GM21786 (cell line): ENCODE measurements around the gene LSAMP.
"Not testable (repeated sequence)": the region's sequence is repeated elsewhere in the genome, so short reads cannot be mapped to it uniquely, and the experiment has no call there.

Experiments used
- ATAC-seq: cut with Tn5 transposase; IDR thresholded peaks from one replicate; pipeline ENCODE4 v1.9.1; 2021; ENCODE audit not compliant: unreplicated experiment

Gene LSAMP

GRCh38 chr3:115819785-115820384, 625.4 kb downstream of the LSAMP start:
- peak; percentile 93 for ATAC-seq

GRCh38 chr3:115814778-115815380, 630.4 kb downstream of the LSAMP start:
- no peak for ATAC-seq

DNA sequence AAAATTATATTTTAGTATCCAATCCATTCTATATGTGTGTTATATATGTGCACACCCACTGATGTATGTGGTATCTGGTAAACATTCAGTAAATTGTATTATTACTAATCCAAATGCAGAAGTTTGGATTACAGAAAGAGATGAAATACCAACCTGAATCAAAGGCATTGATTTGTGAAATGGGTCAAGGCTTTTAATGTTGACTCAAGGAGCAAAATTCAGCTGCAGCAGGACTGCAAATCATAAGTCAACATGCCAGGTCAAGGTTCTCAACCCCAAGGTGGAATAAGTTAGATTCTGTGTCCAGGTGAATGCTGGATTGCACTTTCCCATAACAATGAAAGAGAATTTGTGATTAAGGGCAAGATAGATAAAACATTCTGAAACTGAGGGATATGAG, 631.3 kb downstream of the LSAMP start:
- no peak for ATAC-seq

GRCh38 chr3:115808816-115809215, 636.5 kb downstream of the LSAMP start:
- ATAC-seq = no peak

DNA sequence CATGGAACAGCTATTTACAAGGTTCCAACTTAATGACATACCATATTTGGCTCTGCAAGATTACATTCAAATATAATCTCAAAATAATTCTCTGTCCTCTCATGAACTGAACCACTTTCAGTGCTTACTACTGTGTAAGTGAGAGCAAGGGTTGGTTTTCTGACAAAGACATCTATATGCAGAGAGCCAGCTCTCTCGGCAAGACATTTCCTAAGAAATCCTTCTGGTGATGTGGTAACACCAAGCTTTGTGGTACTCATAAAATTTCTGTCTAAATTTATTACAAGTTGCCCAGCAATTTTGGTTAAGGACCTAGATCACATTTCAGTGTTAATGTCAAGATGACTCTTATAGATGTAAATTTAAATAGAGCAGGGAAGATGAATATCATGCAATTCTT, 637.0 kb downstream of the LSAMP start:
- ATAC-seq = no peak

GRCh38 chr3:115806501-115806900, 638.8 kb downstream of the LSAMP start:
- ATAC-seq = no peak

GRCh38 chr3:115805520-115805919, 639.8 kb downstream of the LSAMP start:
- no peak for ATAC-seq

DNA sequence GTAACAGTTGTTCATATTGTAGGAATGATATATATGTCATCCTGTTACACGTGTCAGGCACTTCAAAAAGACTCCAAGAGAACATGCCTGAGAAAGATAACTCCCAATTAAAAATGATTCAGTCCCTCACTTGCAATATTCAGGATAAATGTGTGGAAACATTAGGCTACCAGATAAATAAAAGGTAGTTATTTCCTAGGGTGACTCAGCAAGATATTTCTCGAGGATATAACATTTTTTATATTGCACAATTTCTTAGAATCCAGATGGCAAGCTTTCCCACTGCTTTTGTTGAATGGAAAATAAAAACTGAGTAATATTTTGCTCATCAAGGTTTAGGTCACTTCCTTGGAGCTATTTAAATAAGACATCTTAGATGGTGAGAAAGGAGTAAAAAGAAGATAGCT, 640.6 kb downstream of the LSAMP start:
- ATAC-seq = no peak

- no peak for ATAC-seq
These were observed 641.1 kb downstream of the LSAMP start for GRCh38 chr3:115804200-115804599.

DNA sequence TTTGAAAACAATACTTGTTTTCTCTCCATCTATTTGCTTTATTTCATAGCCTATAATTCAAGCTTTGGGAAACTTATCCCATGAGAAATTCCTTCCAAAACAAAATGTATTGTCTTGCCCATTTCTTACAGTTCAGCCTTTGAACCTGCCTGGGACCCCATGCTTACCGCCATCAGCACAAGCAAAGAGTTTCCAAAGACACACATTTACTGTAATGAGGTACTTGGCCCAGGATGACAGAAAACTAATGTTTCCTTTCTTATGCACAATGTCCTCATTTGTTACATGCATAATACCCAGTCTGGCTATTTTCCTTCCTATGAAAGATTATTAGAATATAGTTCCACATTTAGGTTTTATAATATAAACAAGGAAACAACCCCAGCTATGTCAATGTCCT, 641.6 kb downstream of the LSAMP start:
- ATAC-seq = no peak

DNA sequence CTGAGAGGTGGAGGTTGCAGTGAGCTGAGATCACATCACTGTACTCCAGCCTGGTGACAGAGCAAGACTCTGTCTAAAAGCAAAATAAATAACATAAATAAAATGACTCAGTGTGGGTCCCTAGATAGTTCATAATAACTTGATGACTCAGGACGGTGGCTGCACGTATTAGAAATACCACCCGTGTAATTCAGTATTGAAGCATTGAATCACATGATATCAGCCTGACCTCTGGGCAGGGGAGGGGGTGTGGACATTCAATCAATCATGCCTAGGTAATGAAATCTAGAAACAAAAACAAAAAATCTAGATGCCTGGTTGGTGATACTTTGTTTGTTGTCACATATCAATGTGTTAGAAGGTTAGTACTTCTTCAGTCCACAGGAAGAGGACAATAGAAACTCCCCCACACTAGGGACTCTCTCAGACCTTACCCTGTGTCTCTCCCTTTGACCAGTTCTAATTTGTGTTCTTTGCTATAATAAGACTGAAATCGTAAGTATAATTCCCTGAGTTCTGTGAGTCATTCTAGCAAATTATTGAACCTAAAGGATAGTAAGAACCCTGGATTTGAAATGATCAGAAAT, 644.7 kb downstream of the LSAMP start:
- no peak for ATAC-seq

DNA sequence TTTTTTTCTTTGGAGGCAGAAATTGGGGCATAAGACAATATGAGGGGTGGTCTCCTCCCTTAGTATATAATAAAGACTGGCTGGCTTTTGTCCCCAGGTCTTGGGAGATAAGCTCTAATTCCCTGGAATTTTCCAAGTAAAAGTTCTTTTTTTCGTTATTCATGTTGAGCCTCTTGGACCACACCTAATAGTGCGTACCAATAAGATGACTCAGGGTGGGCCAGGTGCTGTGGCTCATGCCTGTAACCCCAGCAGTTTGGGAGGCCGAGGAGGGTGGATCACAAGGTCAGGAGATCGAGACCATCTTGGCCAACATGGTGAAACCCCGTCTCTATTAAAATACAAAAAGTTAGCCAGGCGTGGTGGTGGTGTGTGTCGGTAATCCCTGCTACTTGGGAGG, 645.2 kb downstream of the LSAMP start:
- not testable (repeated sequence) for ATAC-seq

GRCh38 chr3:115792206-115792955, 652.9 kb downstream of the LSAMP start:
- ATAC-seq = peak; percentile 74

DNA sequence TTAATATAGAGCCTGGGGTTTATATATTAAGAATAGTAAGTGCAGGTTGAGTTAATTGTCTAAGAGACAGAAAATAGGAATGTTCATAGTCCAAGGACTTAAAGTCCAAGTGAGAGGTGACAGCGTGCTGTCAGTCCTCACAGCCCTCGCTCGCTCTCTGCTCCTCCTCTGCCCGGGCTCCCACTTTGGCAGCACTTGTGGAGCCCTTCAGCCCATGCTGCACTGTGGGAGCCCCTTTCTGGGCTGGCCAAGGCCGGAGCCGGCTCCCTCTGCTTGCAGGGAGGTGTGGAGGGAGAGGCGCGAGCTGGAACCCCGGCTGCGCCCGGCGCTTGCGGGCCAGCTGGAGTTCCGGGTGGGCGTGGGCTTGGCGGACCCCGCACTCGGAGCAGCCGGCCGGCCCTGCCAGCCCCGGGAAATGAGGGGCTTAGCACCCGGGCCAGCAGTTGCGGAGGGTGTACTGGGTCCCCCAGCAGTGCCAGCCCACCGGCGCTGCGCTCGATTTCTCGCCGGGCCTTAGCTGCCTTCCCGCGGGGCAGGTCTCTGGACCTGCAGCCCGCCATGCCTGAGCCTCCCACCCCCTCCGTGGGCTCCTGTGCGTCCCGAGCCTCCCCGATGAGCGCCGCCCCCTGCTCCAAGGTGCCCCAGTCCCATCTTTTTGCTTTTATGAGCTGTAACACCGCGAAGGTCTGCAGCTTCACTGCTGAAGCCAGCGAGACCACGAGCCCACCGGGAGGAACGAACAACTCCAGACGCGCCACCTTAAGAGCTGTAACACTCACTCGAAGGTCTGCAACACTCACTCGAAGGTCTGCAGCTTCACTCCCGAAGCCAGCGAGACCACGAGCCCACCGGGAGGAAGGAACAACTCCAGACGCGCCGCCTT, 653.8 kb downstream of the LSAMP start:
- not testable (repeated sequence) for ATAC-seq

DNA sequence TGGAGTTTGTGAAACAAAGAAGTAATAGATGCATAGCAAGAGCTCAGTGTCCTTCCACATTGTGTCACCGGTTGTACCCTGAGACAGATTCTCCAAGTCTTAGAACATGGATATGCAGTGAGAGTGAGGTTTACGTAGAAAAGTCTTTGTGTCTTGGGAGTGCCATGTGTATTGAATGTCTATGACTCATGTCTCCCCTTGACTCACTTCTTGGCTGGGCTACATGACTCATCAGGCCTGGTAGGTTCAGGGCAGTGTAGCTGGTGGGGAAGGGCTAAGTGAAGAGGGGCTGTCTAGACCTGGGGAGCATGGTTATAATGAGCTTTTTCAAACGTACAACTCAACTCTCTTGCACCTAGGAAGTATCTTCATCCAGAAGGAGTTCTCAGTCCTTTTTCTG, 654.5 kb downstream of the LSAMP start:
- peak; percentile 54 for ATAC-seq

GRCh38 chr3:115789481-115789880, 655.8 kb downstream of the LSAMP start:
- ATAC-seq = no peak

DNA sequence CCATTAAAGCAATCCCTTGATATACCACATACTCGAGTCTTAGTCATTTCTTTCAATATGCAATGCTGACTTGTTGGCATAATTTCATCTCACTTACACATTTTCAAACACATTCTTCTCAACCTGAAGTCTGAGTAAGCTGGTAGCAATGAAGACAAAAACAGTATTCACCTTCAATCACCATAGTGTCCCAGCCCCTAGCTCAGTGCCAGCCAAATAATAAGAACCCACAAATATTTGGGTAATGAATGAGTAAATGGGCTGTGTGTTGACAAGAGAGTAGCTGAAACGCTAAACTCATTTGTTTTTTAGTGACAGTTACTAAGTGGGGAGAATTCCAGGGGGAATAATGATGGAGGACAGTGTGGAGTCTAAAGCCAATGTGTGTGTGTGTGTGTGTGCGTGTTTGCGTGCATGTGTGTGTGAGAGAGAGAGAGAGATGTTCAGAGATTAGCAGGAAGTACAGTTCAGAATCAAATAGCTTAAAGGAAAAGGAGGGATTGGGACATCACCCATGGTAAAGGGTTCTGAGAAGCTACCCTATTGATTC, 656.3 kb downstream of the LSAMP start:
- ATAC-seq = no peak

DNA sequence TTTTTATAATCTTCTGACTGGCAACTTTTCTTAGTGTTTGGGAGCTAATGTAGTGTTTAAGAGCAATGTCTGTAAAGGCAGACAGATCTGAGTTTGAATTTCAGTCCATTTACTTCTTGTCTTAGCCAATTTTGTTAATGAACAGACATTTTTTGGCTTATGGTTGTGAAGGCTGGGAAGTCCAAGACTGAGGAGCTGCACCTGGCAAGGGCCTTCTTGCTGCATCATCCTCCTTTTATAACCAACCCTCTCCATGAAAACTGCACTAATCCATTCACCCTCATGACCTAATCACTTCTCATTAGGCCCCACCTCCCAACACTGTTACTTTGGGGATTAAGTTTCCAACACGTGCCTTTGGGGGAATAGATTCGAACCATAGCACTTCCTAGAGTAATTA, 657.5 kb downstream of the LSAMP start:
- ATAC-seq = no peak

- ATAC-seq = no peak
These were observed 659.5 kb downstream of the LSAMP start for GRCh38 chr3:115785782-115786181.

GRCh38 chr3:115784739-115785536, 660.3 kb downstream of the LSAMP start:
- ATAC-seq = no peak
